Breast epithelium (tissue), 3 donors: ENCODE results near the gene CCDC178.

ENCODE experiments used
- POLR2A ChIP-seq: fragments of 450-650 bp; IDR thresholded peaks from one replicate; pipeline ENCODE4 v1.6.1; 2016; ENCODE audit warnings: antibody characterized with exemption, mild to moderate bottlenecking, moderate library complexity
- TF ChIP-seq, protein P1 (sequence below), 3 donors: fragments of 450-650 bp; IDR thresholded peaks; one replicate each; pipeline ENCODE4 v1.5.1; 2016 to 2017; ENCODE audit warnings: antibody characterized with exemption in 3 of 3, mild to moderate bottlenecking in 3 of 3, moderate library complexity in 3 of 3

DNA sequence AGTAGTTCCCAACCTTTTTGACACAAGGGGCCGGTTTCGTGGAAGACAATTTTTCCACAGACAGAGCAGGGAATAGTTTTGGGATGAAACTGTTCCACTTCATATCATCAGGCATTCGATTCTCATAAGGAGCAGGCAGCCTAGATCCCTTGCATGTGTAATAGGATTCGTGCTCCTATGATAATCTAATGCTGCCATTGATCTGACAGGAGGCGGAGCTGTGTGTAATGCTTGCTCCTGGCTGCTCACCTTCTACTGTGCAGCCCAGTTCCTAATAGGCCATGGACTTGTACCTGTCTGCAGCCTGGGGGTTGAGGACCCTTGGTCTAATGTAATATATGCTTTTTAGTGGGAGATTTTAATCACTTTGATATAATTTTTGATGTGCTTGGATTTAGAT is 479.0 kb downstream of the CCDC178 start:
- no peak for TF ChIP-seq POLR2A
- TF ChIP-seq, protein P1, sequence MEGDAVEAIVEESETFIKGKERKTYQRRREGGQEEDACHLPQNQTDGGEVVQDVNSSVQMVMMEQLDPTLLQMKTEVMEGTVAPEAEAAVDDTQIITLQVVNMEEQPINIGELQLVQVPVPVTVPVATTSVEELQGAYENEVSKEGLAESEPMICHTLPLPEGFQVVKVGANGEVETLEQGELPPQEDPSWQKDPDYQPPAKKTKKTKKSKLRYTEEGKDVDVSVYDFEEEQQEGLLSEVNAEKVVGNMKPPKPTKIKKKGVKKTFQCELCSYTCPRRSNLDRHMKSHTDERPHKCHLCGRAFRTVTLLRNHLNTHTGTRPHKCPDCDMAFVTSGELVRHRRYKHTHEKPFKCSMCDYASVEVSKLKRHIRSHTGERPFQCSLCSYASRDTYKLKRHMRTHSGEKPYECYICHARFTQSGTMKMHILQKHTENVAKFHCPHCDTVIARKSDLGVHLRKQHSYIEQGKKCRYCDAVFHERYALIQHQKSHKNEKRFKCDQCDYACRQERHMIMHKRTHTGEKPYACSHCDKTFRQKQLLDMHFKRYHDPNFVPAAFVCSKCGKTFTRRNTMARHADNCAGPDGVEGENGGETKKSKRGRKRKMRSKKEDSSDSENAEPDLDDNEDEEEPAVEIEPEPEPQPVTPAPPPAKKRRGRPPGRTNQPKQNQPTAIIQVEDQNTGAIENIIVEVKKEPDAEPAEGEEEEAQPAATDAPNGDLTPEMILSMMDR (IDR thresholded peaks at IDR 0.05) = no peak
